HG03066 (cell line): Measurements from ENCODE around the gene SIGLEC11.
"Not testable (repeated sequence)": the region's sequence is repeated elsewhere in the genome, so short reads cannot be mapped to it uniquely, and the experiment has no call there.

Experiments used
- ATAC-seq: cut with Tn5 transposase; IDR thresholded peaks from one replicate; pipeline ENCODE4 v1.9.1; 2021; ENCODE audit warnings: low read depth; ENCODE audit not compliant: unreplicated experiment

SIGLEC11 gene

DNA sequence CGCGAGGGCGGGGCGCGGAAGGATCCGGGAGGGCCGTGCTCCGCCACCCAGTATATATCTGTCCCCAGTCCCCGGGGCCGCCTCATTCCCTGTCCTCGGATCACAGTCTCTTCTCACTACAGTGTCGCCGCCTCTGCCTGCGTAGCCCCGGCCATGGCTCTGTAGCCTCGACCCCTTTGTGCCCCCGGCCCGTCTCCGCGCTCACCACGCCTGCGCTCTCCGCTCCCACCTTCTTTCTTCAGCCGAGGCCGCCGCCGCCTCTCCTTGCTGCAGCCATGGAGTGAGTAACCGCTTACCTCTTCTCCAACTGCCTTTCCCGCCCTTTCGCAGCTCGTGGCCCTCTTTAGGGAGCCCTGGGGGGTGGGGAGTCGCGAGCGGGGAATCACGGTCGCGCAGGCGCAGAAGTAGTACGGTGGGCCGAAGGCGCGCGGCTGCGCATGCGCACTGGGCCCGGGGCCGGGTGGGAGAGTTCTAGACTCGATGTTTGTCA lies 31.8 kb downstream of the SIGLEC11 start, which contains the start of the genes ATF5 and NUP62:
Gene ATF5, plus strand, starts transcription at position 85 of the 490 bp plus-strand sequence. CDS start 1,646 bp downstream, outside the sequence.
Gene NUP62, minus strand, starts transcription at position 384 of the 490 bp plus-strand sequence. CDS start 19,697 bp downstream, outside the sequence.
- ATAC-seq: peak; percentile 38

DNA sequence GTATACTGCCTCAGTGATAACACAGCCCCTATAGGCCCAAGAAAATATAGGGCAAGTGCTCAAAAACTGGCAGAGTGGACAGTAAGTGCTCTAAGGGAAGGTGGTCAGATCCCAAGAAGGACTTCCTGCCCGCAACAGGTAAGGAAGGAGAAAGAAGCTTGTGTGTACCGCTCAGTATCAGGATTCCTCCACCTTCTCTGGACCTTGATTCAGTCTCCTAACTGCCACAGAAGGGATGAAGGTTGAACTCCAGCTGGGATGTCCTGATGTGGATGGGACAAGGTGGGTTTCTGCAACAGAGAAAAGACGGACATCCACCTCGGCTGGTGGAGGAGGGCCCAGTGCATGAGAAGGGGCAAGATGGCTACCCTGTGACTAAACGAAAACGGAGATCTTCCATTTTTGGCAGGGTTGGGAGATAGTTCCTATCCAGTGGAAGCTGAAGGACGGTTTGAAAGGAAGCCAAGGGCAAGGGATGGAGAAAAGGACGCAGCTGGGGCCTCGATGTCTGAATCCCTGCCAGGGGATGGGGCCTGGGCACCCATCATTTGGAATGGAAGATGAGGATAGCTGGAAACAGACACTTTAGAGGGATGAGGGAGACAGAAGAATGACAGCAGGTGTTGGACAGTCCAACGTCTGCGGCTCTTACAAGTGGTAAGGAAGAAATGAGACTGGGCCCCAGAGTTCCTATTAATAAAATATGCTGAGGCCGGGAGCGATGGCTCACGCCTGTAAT lies 33.3 kb downstream of the SIGLEC11 start:
- ATAC-seq: no peak

DNA sequence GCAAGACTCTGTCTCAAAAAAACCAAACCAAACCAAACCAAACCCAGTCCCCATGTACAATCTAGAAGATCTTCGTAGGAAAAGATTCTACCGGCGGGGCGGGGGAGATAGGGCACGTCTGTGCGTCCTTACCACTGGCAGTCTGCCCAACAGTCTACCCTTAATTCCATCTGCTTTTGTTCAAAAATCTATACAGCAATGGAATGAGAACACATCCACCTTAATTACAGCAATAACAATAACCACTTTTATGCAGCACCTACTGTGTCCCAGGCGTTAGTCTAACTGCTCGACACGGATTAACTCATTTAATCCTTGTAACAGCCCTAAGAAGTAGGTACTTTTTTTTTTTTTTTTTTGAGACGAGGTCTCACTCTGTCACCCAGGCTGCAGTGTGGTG lies 34.5 kb downstream of the SIGLEC11 start:
- no peak for ATAC-seq

DNA sequence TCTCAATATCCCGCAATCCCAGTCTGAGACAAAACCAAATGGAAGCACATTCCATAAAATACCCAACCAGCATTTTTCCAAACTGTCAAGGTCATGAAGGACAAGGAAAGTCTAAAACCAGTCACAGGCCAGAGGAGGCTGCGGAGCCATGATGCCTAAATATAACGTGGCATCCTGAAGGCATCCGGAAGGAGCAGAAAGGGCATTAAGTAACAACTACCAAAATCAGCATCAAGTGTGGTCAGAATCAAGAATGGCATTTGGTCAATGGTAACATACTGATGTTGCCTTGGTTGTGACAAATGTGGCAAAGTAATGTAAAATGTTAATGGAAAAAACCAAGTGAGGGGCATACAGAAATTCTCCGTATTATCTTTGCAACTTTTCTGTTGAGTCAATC lies 35.5 kb downstream of the SIGLEC11 start:
- no peak for ATAC-seq

DNA sequence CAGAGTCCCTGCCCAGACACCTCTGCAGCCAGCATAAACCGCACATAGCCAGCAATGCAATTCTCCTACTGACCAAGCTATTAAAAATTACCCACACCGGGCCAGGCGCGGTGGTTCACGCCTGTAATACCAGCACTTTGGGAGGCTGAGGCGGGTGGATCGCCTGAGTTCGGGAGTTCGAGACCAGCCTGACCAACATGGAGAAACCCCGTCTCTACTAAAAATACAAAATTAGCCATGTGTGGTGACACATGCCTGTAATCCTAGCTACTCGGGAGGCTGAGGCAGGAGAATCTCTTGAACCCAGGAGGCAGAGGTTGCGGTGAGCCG lies 36.1 kb downstream of the SIGLEC11 start:
- not testable (repeated sequence) for ATAC-seq

DNA sequence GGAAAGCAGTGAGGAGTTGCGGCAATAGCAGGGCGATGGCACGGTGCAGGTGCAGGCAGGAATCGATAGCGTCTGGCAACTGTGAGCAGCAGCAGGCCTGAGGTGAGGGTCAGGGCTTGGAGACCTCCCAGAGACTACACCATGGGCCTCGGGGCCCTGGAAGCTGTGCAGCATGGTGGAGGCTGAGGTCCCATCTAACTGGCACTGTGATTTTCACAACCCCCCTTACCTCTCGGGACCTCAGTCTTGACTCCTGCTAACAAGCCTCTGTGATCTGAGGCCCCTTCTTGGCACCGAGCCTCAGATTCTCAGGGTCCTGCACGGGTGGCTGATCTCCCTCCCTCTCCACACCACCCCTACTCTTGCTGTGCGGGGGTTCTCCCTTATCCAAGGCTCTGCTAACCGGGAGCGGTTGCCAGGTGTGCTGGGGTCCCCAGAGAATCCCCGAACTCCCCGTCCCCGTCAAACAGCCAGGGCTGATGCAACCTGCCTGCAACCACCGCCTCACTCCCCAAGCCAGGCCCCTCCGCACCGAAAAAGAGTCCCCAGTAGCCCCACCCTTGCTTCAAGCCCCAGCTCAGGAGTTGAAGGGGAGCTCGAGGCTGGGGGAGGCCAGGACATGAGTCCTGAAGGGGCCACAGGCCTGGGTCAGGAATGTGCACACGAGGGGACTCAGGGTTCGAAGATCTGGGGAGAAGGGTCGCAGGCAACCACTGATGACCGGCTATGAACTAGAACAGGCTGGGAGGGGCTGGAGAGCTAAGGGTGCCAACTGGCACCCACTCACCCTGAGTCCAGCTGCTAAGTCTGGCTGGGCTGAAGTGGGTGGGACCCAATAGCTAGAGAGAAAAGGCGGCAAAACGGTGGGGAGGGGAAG lies 36.7 kb downstream of the SIGLEC11 start:
- no peak for ATAC-seq

DNA sequence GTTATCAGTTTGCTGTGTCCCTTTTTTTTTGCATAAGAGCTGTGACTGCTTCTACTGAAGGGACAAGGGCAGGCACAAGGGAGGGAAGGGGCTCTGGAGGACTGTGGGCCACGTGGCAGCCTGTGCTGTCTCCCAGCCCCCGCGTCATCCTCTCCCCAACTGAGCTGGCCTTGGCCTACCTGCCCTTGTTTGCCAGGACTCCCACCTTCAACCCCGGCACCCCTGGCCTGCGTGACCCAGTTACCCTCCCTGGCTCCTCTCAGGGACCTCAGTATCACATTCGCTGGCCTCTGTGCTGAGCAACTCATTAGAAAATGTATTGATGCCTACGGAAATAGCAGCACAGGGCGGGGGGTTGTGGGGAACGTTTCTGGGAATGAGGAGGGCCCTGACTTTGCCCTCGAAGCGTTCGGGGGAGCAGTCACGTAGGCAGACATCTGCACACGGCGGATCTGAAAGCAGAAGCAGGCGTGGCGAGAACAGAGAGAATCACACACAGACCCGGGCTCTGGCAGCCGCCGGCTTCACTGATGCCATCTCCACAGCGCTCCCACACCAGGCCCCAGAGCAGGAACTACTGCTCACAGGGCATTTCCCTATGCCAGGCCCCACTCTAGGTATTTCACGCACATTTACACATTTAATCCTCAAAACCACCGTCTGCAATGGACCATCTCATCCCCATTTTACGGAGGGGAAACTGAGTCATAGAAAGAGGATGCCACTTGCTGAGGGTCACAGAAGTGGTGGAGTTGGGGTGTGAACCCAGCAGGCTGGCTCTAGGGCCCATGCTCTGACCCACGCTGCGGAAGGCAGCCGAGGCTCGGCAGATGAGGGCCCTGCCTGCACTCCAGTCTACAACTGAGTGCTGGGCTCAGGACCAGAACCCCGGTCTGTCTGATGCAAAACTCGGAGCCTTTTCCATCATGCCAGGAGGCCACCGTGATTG lies 37.6 kb downstream of the SIGLEC11 start:
- no peak for ATAC-seq

DNA sequence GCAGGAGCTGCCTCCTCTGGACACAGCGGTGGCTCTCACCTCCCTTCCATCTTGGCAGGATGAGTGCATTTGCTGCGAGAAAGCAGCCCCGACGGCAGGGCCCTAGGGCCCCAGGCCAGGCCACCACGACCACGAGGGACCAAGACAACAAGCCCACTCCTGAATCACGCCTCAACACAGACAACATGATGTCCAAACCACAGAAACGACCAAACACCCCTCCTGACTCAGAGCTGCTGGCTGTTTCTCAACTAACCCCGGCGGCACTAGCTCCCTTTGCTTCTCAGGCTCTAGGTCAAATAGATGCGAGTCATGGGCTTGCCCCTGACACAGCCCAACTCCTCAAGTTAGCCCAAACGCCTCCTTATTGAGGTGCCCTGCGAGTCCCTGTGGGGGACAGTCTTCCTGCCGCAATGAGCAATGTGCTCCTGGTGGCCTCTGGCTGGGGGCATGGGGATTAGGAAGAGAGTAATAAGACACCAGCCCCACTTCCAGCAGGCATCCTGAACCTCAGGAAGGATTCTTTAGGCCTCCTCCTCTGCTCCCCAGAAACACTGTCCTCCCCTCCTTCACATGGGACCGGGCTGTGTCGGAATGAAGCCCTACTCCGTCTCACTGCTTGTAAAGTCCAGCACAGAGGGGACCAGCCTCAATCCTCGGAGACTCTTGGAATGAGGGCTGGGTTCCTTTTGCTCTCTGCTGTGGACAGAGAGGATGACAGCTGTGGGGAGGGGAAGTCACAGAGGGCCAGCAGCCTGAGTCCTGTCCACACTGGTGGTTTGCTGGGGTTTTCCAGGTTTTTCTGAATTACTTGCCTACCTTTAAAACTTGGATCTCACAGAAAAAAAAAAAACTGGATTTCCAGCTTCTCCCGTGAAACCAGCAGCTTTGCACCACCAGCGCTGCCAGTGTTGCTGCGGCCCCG lies 38.8 kb downstream of the SIGLEC11 start:
- no peak for ATAC-seq

DNA sequence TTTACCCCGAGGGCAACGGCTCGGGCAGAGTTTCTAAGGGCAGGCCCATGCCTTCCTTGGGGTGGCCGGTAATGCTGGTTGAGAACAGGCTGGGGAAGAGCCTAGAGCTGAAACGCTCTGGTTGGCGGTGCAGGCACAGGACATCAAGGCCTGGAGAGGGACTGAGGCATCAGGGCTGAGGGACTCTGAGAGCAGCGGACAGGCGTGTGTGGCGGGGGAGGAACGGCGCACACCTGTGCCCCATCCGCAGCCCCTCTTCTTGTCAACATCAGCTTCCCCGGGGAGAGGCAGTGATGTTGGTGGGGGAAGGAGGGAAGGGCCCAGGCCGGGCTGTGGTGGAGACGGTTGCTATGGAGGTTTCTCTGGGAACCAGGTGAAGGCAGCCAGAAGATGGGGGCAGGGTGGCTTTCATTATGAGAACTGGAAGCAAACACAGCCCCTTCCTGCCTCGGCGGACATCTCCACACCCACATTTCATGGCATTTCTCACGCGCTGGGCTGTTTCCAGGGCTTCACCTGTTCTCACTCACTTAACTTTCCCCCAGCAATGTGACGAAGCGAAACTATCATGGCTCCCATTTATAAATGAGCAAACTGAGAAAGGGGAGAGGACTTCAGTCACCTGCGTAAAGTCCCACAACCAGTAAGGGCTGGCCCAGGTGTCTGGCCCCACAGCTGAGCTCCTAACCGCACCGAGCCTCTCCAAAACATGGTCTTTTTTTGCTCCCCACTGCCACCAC lies 40.2 kb downstream of the SIGLEC11 start:
- no peak for ATAC-seq

DNA sequence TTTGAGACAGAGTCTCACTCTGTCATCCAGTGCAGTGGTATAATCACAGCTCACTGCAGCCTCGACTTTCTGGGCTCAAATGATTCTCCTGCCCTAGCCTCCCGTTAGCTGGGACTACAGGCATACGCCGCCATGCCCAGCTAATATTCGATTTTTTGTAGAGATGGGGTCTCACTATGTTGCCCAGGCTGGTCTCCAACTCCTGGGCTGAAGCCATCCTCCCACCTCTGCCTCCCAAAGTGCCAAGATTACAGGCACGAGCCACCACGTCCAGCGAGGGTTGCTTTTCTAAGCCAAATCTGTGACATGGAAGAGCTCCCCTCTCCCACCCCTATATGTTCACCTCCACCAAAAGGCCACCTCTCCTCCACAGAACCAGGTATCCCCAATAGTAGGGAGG lies 42.9 kb downstream of the SIGLEC11 start:
- ATAC-seq: no peak

DNA sequence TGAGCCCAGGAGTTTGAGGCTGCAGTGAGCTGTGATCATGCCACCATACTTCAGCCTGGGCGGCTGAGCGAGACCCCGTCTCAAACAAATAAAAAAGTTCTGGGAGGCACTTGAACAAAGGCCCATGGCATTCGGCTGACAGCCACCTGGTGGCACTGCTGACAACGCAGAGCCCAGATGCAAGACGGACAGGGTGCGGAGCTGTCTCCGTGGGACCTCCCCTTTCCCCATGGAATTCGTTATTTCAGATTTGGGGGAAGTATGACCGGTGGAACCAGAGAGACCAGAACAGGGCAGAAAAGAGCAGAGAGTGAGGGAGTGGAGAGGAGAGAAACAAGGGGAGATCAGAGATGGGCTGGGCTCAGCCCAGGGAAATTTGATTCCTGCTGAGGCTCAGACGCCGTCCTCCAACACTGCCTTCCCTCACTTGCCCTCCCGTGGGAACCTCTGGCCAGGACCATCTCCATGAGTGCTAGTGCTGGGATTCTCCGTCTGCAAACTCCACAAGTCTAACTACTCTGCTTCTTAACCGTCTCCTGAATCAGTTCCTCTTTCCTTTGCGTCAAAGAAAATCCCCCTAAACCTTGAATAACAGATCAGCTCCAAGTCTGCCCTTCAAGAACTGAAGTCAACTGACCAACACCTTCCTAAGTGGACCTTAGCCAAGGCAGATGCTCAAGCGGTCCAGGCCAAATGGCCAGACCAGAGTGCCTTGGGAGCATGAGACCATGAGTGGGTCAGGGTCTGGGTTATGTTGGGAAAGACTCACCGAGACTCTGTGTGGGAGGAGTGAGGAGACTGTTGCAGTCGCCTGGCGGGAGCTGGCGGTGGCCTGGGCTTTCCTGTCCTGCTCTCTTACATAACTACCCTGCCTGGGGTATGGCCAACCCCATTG lies 43.9 kb downstream of the SIGLEC11 start:
- no peak for ATAC-seq

DNA sequence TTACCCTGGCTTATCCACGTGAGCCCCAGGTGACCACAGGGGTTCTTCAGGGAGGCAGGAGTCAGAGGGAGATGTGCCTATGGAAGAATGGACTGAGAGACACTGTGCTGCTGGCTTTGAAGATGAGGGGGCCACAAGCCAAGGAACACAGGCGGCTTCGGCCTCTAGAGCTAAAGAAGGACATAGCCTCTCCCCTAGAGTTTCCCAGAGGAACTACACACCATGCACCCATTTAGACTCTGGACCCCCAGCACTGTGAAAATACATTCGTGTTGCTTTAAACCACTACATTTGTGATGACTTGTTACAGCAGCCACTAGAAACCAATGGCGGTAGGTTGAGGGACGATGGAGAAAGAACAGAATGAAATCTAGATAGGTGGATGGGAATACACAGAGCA lies 45.7 kb downstream of the SIGLEC11 start:
- no peak for ATAC-seq

DNA sequence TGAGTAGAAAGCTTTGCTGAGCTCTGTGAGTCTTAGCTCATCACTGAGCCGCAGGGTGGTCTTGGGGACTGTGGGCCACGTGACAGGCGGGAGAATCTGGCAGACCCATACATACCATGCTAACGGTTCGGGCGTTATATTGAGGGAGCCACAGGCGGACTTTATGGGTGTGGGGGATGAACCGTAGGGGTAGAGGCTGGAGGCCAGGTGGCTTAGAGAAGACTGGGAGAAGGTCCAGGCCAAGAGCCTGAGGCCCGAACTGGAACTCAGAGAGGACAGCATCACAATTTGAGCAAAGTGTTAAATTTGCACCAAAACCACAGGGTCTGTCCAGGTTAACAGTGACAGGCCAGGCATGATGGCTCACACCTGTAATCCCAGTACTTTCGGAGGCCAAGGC lies 47.3 kb downstream of the SIGLEC11 start:
- no peak for ATAC-seq

DNA sequence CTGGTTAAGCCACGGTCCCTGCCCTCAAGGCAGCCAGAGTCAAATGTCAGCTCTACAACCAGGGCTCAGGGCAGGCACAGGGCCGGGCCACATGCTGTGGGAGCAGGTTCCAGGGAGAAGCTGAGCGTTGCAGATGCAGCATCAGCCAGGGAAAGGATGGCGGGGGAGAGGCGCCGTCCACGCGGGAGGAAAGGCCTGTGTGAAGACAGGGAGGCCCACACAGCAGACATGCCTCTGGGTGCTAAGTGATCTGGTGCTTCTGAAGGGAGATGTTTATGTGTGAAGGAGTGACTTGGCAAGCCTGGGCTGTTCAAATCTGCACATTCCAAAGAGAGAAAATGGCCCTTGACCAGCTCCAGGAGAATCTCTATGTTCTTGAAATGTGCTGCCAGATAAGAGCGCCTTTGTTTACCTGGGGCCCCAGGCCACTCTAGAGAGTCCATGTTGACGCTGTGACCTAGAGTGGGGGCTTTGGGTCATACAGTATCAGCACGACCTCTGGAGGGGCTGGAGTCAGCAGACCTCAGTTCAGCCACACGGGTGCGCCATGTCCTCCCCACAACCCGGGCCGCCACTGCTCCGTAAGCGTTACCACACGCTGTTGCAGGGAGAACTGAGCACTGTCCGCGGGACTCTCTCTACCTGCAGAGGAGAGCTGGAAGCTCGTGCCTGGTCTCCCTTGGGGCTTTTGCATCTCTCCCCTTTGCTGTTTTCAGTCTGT lies 47.8 kb downstream of the SIGLEC11 start:
- no peak for ATAC-seq

DNA sequence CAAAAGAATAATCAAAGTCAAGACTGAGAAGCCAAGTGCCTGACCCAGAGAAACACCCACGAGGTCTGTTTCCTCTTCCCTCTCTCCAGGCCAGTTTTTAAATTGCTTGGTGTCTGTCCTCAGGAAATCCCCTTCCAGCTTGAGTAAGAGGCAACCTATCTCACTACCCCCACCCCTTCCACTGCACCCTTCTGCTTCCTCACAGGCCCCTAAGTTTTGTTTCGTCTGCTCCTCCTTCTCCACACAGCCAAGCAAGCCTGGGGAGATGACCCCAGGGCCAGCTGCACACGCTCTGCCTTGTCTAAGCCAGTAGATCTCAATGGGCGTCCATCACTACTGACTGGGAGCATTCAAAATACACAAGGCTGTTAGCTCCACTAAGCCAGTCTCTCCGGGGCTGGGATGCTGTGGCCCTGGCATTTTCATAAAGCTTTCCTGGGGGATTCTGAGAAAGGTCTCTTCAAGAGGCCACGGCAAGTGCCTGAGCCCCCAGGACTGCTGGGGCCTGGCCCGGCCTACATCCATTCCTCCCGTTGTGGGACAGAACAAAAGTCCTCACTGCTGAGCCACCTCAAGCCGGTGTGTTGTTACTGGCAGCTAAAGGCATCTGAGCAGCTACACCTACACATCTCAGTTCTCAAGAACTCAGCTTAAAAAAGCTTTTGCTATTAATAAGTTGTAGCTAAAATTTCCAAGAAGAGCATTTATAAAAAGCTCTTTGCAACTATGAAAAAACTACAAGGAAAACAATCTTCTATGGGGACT lies 49.4 kb downstream of the SIGLEC11 start:
- ATAC-seq: no peak

DNA sequence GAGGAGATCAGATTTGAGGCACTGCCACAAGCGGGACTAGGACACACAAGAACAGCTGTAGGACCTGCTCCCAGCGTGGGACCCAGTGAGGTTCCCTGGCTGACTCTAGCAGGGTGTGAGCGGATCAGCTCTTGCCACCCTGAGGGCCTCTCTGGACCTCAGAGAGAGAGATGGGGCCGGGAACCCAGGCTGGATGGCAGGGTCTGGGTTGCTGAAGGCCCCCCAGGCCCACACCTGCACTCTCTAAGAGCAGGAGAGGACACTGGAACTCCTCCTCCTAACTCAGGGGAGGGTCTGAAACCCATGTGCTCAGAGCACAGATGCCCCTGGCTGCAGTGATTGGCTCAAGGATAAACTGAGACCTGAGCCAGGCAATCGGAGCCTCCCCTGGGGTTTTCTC lies 50.8 kb downstream of the SIGLEC11 start:
- ATAC-seq: no peak
